ENCODE measurements around the gene DNAJC6.

Gene DNAJC6

DNA sequence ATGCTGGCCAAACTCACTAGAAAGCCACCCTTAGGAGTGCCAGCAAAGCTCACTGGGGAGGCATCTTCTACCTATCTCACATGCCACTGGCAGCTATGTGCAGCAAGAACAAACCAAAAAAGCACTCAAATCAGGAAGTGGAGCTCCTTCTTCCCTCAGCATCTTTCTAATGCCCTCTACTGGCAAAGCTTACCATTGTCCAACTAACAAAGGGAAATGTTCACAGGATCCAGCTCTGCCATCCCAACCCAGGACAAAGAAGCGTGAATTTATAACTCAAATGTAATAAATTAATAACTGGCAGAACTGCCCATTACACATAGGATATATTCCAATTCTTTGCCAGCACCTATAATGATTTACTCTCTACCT is 150.0 kb downstream of the DNAJC6 start:
- in situ Hi-C loops (cut with HindIII; ENCODE audit: low sequenced_read_pairs), result no loop called here
